Peyer's patch (tissue), 4 donors: ENCODE results near the gene STX18.

Experiments
- POLR2A ChIP-seq, 2 donors: fragments of 450-650 bp; IDR thresholded peaks; one replicate each; pipeline ENCODE4 v1.5.1; 2017; ENCODE audit warnings: antibody characterized with exemption in 2 of 2, mild to moderate bottlenecking in 2 of 2, moderate library complexity in 2 of 2
- TF ChIP-seq, protein P1 (sequence below), 6 experiments: fragments of 450-650 bp in 4 of 6; fragments of 200-600 bp in 2 of 6; sonication (generic) in 1 of 6; IDR thresholded peaks; one replicate each; pipeline ENCODE4 v1.5.1; 2017 to 2019; ENCODE audit warnings: antibody characterized with exemption in 6 of 6, mild to moderate bottlenecking in 3 of 6, moderate library complexity in 1 of 6

DNA sequence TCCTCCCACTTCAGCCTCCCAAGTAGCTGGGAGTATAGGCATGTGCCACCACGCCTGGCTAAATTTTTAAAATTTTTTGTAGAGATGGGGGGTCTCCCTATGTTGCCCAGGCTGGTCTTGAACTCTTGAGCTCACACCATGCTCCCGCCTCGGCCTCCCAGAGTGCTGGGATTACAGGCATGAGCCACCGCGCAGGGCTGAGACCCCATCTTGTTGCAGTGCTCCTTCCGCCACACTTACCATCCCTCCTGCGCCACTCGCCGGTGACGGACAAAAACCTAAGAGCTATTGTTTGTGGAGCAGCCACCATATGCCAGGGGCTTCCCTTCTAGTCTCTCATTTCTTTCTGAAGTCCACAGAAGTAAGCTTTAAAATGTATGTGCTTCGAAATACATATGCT lies 120.5 kb downstream of the STX18 start:
- TF ChIP-seq, protein P1, sequence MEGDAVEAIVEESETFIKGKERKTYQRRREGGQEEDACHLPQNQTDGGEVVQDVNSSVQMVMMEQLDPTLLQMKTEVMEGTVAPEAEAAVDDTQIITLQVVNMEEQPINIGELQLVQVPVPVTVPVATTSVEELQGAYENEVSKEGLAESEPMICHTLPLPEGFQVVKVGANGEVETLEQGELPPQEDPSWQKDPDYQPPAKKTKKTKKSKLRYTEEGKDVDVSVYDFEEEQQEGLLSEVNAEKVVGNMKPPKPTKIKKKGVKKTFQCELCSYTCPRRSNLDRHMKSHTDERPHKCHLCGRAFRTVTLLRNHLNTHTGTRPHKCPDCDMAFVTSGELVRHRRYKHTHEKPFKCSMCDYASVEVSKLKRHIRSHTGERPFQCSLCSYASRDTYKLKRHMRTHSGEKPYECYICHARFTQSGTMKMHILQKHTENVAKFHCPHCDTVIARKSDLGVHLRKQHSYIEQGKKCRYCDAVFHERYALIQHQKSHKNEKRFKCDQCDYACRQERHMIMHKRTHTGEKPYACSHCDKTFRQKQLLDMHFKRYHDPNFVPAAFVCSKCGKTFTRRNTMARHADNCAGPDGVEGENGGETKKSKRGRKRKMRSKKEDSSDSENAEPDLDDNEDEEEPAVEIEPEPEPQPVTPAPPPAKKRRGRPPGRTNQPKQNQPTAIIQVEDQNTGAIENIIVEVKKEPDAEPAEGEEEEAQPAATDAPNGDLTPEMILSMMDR (IDR thresholded peaks at IDR 0.05) = no peak
- TF ChIP-seq POLR2A (IDR thresholded peaks at IDR 0.05) = no peak
